Measurements from ENCODE around the gene TMEM134. TPM values are rescaled to one million over a fixed set of nuclear protein-coding genes. Genes with fewer than 3 reads are reported as not detected.

The TMEM134 gene
- total RNA-seq, 2 experiments from 2014 or later: 26.8 to 76.9 TPM

- H3K4me3 ChIP-seq (ENCODE audit: low read depth, low read length, poor library complexity, severe bottlenecking): peak overlapping the region; percentile 81
- intact Hi-C loops (cut with micrococcal nuclease; ENCODE audit: unreplicated experiment): no loop called here
- ChIA-PET POLR2A (interaction anchor here (0.6 to 3.6 kb wide), 7 partner anchors 10 to 197 kb away, joined by 3 to 20 read pairs (median 4); partner anchors contain the start of genes PPP1CA and TMEM134), CTCF (ENCODE audit: unreplicated experiment) (interaction anchor here (0.5 to 1.8 kb wide), 5 partner anchors 17 to 45 kb away, joined by 3 to 7 read pairs (median 3); partner anchors contain the start of gene PPP1CA)
- peaks cover 80% of the 10 kb centered on the region for H3K4me1 ChIP-seq (ENCODE audit: insufficient read depth, low read length, poor library complexity, severe bottlenecking)
- H3K27ac ChIP-seq (ENCODE audit: low read depth, low read length, poor library complexity, severe bottlenecking): peak overlapping the region; percentile 94
- TF ChIP-seq EZH2phosphoT487 (IDR thresholded peaks at IDR 0.05; ENCODE audit: borderline replicate concordance, low read depth, low read length) (no peak), CTCF (conservative IDR thresholded peaks at IDR 0.05; ENCODE audit: low read length) (peak; percentile 72)
- DNase-seq (ENCODE audit: low spot score): no peak
- no TSS peak for BruUV-seq (replicated peaks)
- H3K79me2 ChIP-seq (ENCODE audit: insufficient read depth, low read depth, low read length): peaks cover 29% of the 10 kb centered on the region
- no peaks in the 10 kb centered on the region for H3K9me2 ChIP-seq (ENCODE audit: insufficient read depth, low read length)
- H3K36me3 ChIP-seq (ENCODE audit: insufficient read depth, low read length): peaks cover 35% of the 10 kb centered on the region
- H3K4me2 ChIP-seq (ENCODE audit: low read length): peak overlapping the region; percentile 97
- no peak overlapping the region for H2AFZ ChIP-seq (ENCODE audit: low read length)
- H4K20me1 ChIP-seq (ENCODE audit: insufficient read depth, low read length): peaks cover 12% of the 10 kb centered on the region
- no peaks in the 10 kb centered on the region for H3K9me3 ChIP-seq (ENCODE audit: low read length)
Measured at GRCh38 chr11:67439321-67440228, 29.5 kb downstream of the TMEM134 start.

GRCh38 chr11:67438158-67438902 lies 30.7 kb downstream of the TMEM134 start:
- Histone ChIP-seq H3K9me2 (ENCODE audit: insufficient read depth, low read length) (no peaks in the 10 kb centered on the region), H3K79me2 (ENCODE audit: insufficient read depth, low read depth, low read length) (peaks cover 29% of the 10 kb centered on the region), H3K27ac (ENCODE audit: low read depth, low read length, poor library complexity, severe bottlenecking) (peak overlapping the region; percentile 94), H4K20me1 (ENCODE audit: insufficient read depth, low read length) (peaks cover 12% of the 10 kb centered on the region), H3K4me2 (ENCODE audit: low read length) (peak overlapping the region; percentile 97), H3K4me1 (ENCODE audit: insufficient read depth, low read length, poor library complexity, severe bottlenecking) (peaks cover 86% of the 10 kb centered on the region), H3K4me3 (ENCODE audit: low read depth, low read length, poor library complexity, severe bottlenecking) (peak overlapping the region; percentile 81), H2AFZ (ENCODE audit: low read length) (no peak overlapping the region), H3K36me3 (ENCODE audit: insufficient read depth, low read length) (peaks cover 48% of the 10 kb centered on the region), H3K9me3 (ENCODE audit: low read length) (no peaks in the 10 kb centered on the region)
- TF ChIP-seq CTCF (conservative IDR thresholded peaks at IDR 0.05; ENCODE audit: low read length) (0 out of 2 replicates have a peak, but pooled peaks have one; percentile 28), EZH2phosphoT487 (IDR thresholded peaks at IDR 0.05; ENCODE audit: borderline replicate concordance, low read depth, low read length) (no peak)
- POLR2A ChIA-PET: interaction anchor here (0.6 to 3.6 kb wide), 19 partner anchors 7 to 652 kb away, joined by 3 to 38 read pairs (median 5); partner anchors contain the start of genes PPP1CA, RAD9A, RPS6KB2 and TBC1D10C
- CTCF ChIA-PET (ENCODE audit: unreplicated experiment): interaction anchor here (0.9 to 1.8 kb wide), 5 partner anchors 11 to 37 kb away, joined by 3 to 11 read pairs (median 6); partner anchors contain the start of gene PPP1CA
- TSS peak; percentile 48 for BruUV-seq (replicated peaks)
- intact Hi-C loops (cut with micrococcal nuclease; ENCODE audit: unreplicated experiment): no loop called here
- peak; percentile 81 for DNase-seq (ENCODE audit: low spot score)

Data from OCI-LY7 (cell line).